A673 (cell line): ENCODE measurements around the gene NHLRC2. TPM values are rescaled to one million over a fixed set of nuclear protein-coding genes. Genes with fewer than 3 reads are reported as not detected.

Experiments
- BruUV-seq: library from RNA; stranded (reverse); fragments of 400-500 nt; replicated peaks from 2 replicates; lab custom pipeline; 2021; lab: Mats Ljungman, UMichigan
- CTCF ChIA-PET: fragments of 300-600 bp; sonication (Branson Sonifier 250); formaldehyde crosslinking; loops from one replicate; lab custom pipeline; 2022; ENCODE audit warnings: antibody characterized with exemption; lab: Charles Lee
- POLR2A ChIA-PET: fragments of 300-600 bp; sonication (Branson Sonifier 250); formaldehyde crosslinking; loops from one replicate; lab custom pipeline; 2022; ENCODE audit warnings: antibody characterized with exemption; ENCODE audit not compliant: low non-redundant PET; lab: Charles Lee
- DNase-seq: peaks from one replicate; pipeline ENCODE4 v3.0.0-alpha.2; 2015; ENCODE audit warnings: low spot score
- H3K27ac ChIP-seq: fragments of 200-600 bp; sonication (generic); 2 replicates; pipeline ENCODE4 v1.5.1; 2016; ENCODE audit warnings: mixed run types, low read depth, mild to moderate bottlenecking, mixed read lengths, antibody characterized with exemption, low read length; ENCODE audit not compliant: poor library complexity, severe bottlenecking
- H3K27me3 ChIP-seq: fragments of 200-600 bp; sonication (generic); replicated peaks from 2 replicates; pipeline ENCODE4 v1.6.1; 2017; ENCODE audit warnings: mixed run types, low read depth, mild to moderate bottlenecking, mixed read lengths, antibody characterized with exemption, low read length; ENCODE audit not compliant: insufficient read depth, poor library complexity
- H3K36me3 ChIP-seq: fragments of 200-600 bp; sonication (generic); 2 replicates; pipeline ENCODE4 v1.6.1; 2016; ENCODE audit warnings: mixed run types, mild to moderate bottlenecking, mixed read lengths, antibody characterized with exemption, low read length; ENCODE audit not compliant: insufficient read depth, poor library complexity, severe bottlenecking
- H3K4me1 ChIP-seq: fragments of 200-600 bp; sonication (generic); 2 replicates; pipeline ENCODE4 v1.6.1; 2017; ENCODE audit warnings: mixed run types, mild to moderate bottlenecking, mixed read lengths, antibody characterized with exemption, low read length; ENCODE audit not compliant: insufficient read depth, poor library complexity, severe bottlenecking
- H3K4me3 ChIP-seq: fragments of 200-600 bp; sonication (generic); 2 replicates; pipeline ENCODE4 v1.5.1; 2016; ENCODE audit warnings: low read depth, mixed run types, mild to moderate bottlenecking, mixed read lengths, low read length; ENCODE audit not compliant: poor library complexity, severe bottlenecking
- H3K9me3 ChIP-seq: fragments of 200-600 bp; sonication (generic); 2 replicates; pipeline ENCODE4 v1.6.1; 2016; ENCODE audit warnings: mixed run types, low read depth, mild to moderate bottlenecking, mixed read lengths, antibody characterized with exemption, low read length; ENCODE audit not compliant: poor library complexity, severe bottlenecking
- EZH2 ChIP-seq: fragments of 200-600 bp; sonication (generic); IDR thresholded peaks from 2 replicates; pipeline ENCODE4 v1.6.1; 2017; ENCODE audit warnings: borderline replicate concordance, low read depth, mild to moderate bottlenecking, mixed read lengths, antibody characterized with exemption, low read length; ENCODE audit not compliant: poor library complexity, severe bottlenecking
- intact Hi-C: fragments of 100-400 bp; cut with micrococcal nuclease; formaldehyde crosslinking; loops from one replicate; pipeline ENCODE4 v1.10.0; 2022; ENCODE audit not compliant: unreplicated experiment
- total RNA-seq: library from RNA; stranded (reverse); gene quantifications from 2 replicates; pipeline ENCODE4 v1.2.3, GENCODE V29; 2021
- TF ChIP-seq, protein P1 (sequence below): fragments of 300-800, 200-600 bp; sonication (generic); conservative IDR thresholded peaks from 2 replicates; pipeline ENCODE4 v1.5.1; 2017; ENCODE audit warnings: low read depth, mild to moderate bottlenecking, antibody characterized with exemption, low read length, moderate library complexity, mixed read lengths

The NHLRC2 gene
- total RNA-seq, 1 experiment from 2014 or later = 49.7 TPM

DNA sequence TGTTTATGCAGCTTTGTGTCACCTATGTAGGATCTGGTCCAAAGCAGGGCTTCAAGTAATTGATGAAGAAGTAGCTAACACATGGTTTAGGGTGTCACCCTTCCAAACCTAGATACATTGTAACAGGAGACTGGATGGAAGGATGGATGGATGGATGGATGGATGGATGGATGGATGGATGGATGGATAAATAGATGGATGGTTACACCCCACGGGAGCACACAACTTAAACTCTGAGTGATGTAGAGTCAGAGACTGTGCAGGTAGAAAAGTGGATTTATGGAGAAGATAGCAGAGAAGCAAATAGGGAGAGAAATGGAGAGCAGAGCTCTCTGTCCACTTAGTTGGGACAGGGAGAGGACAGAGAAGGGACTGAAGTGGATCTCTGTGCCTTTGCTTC, 78.4 kb downstream of the NHLRC2 start:
- no peak for TF ChIP-seq EZH2
- no TSS peak for BruUV-seq
- Histone ChIP-seq H3K36me3 (no peaks in the 10 kb centered on the region), H3K9me3 (no peaks in the 10 kb centered on the region), H3K27me3 (no peaks in the 10 kb centered on the region), H3K27ac (no peak overlapping the region), H3K4me1 (no peaks in the 10 kb centered on the region), H3K4me3 (no peak overlapping the region)
- POLR2A ChIA-PET = no interaction called here
- CTCF ChIA-PET = no interaction called here
- no peak for DNase-seq
- intact Hi-C loops = no loop called here

DNA sequence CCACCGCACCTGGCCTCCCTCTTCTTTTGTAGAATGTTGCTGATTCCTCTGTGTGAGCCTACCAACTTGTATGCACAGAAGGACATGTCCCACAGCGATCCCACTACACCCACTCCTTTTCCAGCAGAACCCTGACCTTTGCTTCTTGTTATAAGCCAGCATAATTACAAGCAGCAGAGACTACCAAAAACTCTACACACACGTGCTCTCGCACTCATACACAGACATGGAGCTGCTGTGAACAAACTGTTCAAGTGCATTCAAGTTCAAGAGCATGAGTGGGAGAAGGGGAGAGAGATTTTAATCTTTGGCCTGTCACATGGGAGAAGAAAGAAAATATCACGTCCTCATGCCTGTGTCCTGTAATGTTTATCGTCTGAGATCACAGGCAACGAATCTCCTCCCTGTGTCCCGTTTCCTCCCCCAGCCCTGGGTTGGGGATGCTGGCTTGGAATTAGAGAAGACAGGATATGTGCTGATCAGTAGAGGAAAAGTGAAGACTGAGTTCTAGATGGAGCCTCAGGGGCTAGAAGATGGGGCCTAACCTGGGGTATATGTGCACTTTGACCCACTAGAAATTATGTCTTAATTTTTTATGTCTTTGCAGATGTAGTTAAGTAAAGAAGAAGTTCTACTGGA, 79.6 kb downstream of the NHLRC2 start:
- Histone ChIP-seq H3K4me3 (no peak overlapping the region), H3K9me3 (no peaks in the 10 kb centered on the region), H3K27ac (no peak overlapping the region), H3K36me3 (no peaks in the 10 kb centered on the region), H3K27me3 (no peaks in the 10 kb centered on the region), H3K4me1 (no peaks in the 10 kb centered on the region)
- BruUV-seq = no TSS peak
- TF ChIP-seq, protein P1, sequence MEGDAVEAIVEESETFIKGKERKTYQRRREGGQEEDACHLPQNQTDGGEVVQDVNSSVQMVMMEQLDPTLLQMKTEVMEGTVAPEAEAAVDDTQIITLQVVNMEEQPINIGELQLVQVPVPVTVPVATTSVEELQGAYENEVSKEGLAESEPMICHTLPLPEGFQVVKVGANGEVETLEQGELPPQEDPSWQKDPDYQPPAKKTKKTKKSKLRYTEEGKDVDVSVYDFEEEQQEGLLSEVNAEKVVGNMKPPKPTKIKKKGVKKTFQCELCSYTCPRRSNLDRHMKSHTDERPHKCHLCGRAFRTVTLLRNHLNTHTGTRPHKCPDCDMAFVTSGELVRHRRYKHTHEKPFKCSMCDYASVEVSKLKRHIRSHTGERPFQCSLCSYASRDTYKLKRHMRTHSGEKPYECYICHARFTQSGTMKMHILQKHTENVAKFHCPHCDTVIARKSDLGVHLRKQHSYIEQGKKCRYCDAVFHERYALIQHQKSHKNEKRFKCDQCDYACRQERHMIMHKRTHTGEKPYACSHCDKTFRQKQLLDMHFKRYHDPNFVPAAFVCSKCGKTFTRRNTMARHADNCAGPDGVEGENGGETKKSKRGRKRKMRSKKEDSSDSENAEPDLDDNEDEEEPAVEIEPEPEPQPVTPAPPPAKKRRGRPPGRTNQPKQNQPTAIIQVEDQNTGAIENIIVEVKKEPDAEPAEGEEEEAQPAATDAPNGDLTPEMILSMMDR = no peak
- no peak for TF ChIP-seq EZH2
- intact Hi-C loops = no loop called here
- no peak for DNase-seq
- ChIA-PET POLR2A (no interaction called here), CTCF (no interaction called here)

DNA sequence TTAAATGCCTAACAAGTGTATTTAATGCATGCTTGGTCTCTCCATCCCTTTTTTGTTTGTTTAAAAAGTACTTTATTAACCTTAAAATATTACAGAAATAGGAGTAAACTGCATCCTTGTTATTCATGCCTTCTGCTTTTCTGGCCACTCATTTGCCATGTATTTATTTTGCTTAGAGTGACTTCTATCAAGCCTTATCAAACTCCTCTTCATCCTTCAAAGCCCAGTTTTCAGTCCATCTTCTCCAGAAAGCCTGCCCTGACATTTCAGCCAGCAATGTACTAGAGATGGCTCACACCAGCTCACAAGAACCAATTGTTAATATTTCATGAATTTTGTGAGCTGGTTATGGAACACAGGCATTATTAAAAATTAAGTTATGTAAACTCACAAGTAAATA, 82.8 kb downstream of the NHLRC2 start:
- H3K9me3 ChIP-seq = no peaks in the 10 kb centered on the region
- H3K36me3 ChIP-seq = no peaks in the 10 kb centered on the region
- intact Hi-C loops = no loop called here
- H3K4me1 ChIP-seq = no peaks in the 10 kb centered on the region
- ChIA-PET CTCF (no interaction called here), POLR2A (no interaction called here)
- no peaks in the 10 kb centered on the region for H3K27me3 ChIP-seq
- DNase-seq = no peak
- TF ChIP-seq EZH2 = no peak
- TF ChIP-seq, protein P1 = no peak
- no peak overlapping the region for H3K27ac ChIP-seq
- H3K4me3 ChIP-seq = no peak overlapping the region
- no TSS peak for BruUV-seq

DNA sequence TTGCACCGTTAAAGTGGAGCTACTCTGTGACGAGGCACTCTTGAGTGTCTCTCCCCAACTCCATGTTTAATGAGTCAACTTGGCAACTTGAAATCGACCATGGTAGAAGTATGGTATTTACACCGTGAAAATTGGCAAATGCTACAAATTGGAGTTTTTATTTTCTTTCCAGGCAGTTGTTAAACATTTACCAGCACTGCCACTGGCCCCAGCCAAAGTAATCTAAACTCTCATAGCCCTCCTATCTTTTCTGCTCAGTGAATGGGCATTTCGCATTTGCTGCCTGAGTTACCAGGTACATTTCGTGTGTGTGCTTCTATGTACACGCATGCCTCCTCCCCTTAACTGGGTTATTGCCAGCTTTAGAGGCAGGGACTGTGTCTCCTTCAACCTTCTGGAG, 83.3 kb downstream of the NHLRC2 start:
- intact Hi-C loops = no loop called here
- DNase-seq = no peak
- no peak overlapping the region for H3K27ac ChIP-seq
- POLR2A ChIA-PET = no interaction called here
- no TSS peak for BruUV-seq
- no peaks in the 10 kb centered on the region for H3K36me3 ChIP-seq
- no peaks in the 10 kb centered on the region for H3K27me3 ChIP-seq
- no peaks in the 10 kb centered on the region for H3K9me3 ChIP-seq
- no peak overlapping the region for H3K4me3 ChIP-seq
- CTCF ChIA-PET = no interaction called here
- TF ChIP-seq, protein P1 = no peak
- TF ChIP-seq EZH2 = no peak
- no peaks in the 10 kb centered on the region for H3K4me1 ChIP-seq
